Stomach (tissue), 9 donors: ENCODE results near the gene STYXL1. TPM values are rescaled to one million over a fixed set of nuclear protein-coding genes. Genes with fewer than 3 reads are reported as not detected.

Experiments
- DNase-seq, 2 donors: peaks; one replicate each; pipeline versions ENCODE4 v3.0.0 to v3.0.0-alpha.2; 2013 to 2019
- H3K27ac ChIP-seq, 5 donors: fragments of 200-600 bp in 4 of 5; sonication (generic) in 4 of 5; one replicate each; pipeline ENCODE4 v1.5.1; 2013 to 2019; ENCODE audit warnings: mild to moderate bottlenecking in 1 of 5, moderate library complexity in 1 of 5
- H3K27me3 ChIP-seq, 3 donors: fragments of 200-600 bp; sonication (generic); one replicate each; pipeline ENCODE4 v1.5.1; 2017 to 2019; ENCODE audit warnings: mixed run types in 1 of 3
- H3K36me3 ChIP-seq, 4 donors: fragments of 200-600 bp; sonication (generic); 1 replicate in 3 of 4; 2 replicates in 1 of 4; pipeline ENCODE4 v1.5.1; 2016 to 2019
- H3K4me1 ChIP-seq, 4 donors: fragments of 200-600 bp; sonication (generic); one replicate each; pipeline ENCODE4 v1.5.1; 2016 to 2019
- H3K4me3 ChIP-seq, 4 donors: fragments of 200-600 bp; sonication (generic) in 3 of 4; one replicate each; pipeline ENCODE4 v1.5.1; 2016 to 2019; ENCODE audit warnings: mild to moderate bottlenecking in 1 of 4
- H3K9me3 ChIP-seq, 4 donors: fragments of 200-600 bp; sonication (generic); one replicate each; pipeline ENCODE4 v1.5.1; 2016 to 2019
- EP300 ChIP-seq: sonication (generic); formaldehyde crosslinking; IDR thresholded peaks from one replicate; pipeline ENCODE4 v1.6.1; 2017; ENCODE audit warnings: antibody characterized with exemption
- POLR2A ChIP-seq, 4 donors: fragments of 450-650 bp; IDR thresholded peaks; one replicate each; pipeline ENCODE4 v1.6.1; 2016; ENCODE audit warnings: antibody characterized with exemption in 4 of 4, control low read depth in 2 of 4, mild to moderate bottlenecking in 1 of 4, moderate library complexity in 1 of 4
- POLR2AphosphoS5 ChIP-seq, 3 donors: sonication (generic); formaldehyde crosslinking; IDR thresholded peaks; one replicate each; pipeline ENCODE4 v1.6.1; 2016; ENCODE audit warnings: antibody characterized with exemption in 3 of 3
- WGBS, 5 donors: extraction: QIAGEN DNeasy Blood & Tissue Kit in 3 of 5; methylation state at CpG; one replicate each; pipeline versions ENCODE4 v1.1.5 to v1.1.7; 2013 to 2018; 5-methylcytosine and 5-hydroxymethylcytosine counted together
- intact Hi-C: fragments of 100-400 bp; cut with DNase I; formaldehyde crosslinking; loops from one replicate; pipeline ENCODE4 v1.15.1; 2023; ENCODE audit warnings: low total_unique reads
- polyA plus RNA-seq, 3 donors: library from polyadenylated mRNA; stranded (reverse); fragments of 200-250 nt; gene quantifications; one replicate each; pipeline ENCODE4 v1.2.3, GENCODE V29; 2013
- total RNA-seq, 5 donors: library from RNA; depleted of rRNA; stranded (reverse); fragments of >200 nt; gene quantifications; one replicate each; pipeline versions ENCODE4 v1.1.0 to v1.2.3, GENCODE V29; 2014 to 2016
- TF ChIP-seq, protein P1 (sequence below), 7 experiments: fragments of 450-650 bp in 4 of 7; fragments of 200-600 bp in 3 of 7; sonication (generic) in 3 of 7; IDR thresholded peaks; one replicate each; pipeline ENCODE4 v1.5.1; 2016 to 2019; ENCODE audit warnings: antibody characterized with exemption in 7 of 7, control low read depth in 2 of 7, mild to moderate bottlenecking in 1 of 7
- donor health status: healthy with polysubstance abuse.
- donor health status: Bipolar disorder and iron deficiency.
- donor health status: healthy.

The STYXL1 gene
- total and polyA plus RNA-seq, 8 donors, result 12.3 to 58.1 (median 33.4) TPM

DNA sequence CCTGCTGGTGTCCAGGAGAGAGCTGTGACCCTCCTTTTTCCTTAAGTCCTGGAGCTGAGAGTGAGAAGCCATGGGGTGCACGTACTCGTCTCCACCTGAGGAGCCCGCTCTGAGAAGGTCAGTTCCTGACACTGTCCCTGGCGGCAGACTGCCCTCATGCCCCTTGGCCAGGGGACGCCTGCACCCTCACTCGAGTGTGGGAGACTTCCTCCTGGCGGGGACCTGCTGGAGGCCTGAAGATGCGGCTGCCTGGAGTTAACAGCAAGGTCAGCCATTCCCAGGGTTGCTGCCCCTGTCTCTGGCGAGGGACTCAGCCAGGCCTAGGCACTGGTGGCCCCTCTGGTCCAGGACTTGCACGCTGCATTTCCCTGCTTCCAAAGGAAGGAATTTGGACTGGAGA is 79.8 kb downstream of the STYXL1 start:
- no peaks in the 10 kb centered on the region for H3K27me3 ChIP-seq
- TF ChIP-seq EP300 (no peak), POLR2A (IDR thresholded peaks at IDR 0.05) (no peak), POLR2AphosphoS5 (IDR thresholded peaks at IDR 0.05) (no peak)
- TF ChIP-seq, protein P1, sequence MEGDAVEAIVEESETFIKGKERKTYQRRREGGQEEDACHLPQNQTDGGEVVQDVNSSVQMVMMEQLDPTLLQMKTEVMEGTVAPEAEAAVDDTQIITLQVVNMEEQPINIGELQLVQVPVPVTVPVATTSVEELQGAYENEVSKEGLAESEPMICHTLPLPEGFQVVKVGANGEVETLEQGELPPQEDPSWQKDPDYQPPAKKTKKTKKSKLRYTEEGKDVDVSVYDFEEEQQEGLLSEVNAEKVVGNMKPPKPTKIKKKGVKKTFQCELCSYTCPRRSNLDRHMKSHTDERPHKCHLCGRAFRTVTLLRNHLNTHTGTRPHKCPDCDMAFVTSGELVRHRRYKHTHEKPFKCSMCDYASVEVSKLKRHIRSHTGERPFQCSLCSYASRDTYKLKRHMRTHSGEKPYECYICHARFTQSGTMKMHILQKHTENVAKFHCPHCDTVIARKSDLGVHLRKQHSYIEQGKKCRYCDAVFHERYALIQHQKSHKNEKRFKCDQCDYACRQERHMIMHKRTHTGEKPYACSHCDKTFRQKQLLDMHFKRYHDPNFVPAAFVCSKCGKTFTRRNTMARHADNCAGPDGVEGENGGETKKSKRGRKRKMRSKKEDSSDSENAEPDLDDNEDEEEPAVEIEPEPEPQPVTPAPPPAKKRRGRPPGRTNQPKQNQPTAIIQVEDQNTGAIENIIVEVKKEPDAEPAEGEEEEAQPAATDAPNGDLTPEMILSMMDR (IDR thresholded peaks at IDR 0.05), result no peak
- no peaks in the 10 kb centered on the region for H3K9me3 ChIP-seq
- H3K4me1 ChIP-seq, result peaks cover 36 to 75% (median 58%) of the 10 kb centered on the region in 4 donors
- peak overlapping the region; percentile 9 to 91 (median 86) for H3K27ac ChIP-seq
- no peak for DNase-seq
- 78 to 88% (median 82%) methylated on average over 8 to 10 of the region's 10 CpGs; no CpG with 5 or more reads in 1 of the 5 donors for WGBS, 5 donors
- H3K36me3 ChIP-seq, result peaks cover 4 to 43% (median 26%) of the 10 kb centered on the region in 4 donors
- H3K4me3 ChIP-seq, result no peak overlapping the region
- intact Hi-C loops, result loop anchor here (10.0 kb wide), 1 partner anchor 63 kb away; no protein-coding TSS in a partner anchor

DNA sequence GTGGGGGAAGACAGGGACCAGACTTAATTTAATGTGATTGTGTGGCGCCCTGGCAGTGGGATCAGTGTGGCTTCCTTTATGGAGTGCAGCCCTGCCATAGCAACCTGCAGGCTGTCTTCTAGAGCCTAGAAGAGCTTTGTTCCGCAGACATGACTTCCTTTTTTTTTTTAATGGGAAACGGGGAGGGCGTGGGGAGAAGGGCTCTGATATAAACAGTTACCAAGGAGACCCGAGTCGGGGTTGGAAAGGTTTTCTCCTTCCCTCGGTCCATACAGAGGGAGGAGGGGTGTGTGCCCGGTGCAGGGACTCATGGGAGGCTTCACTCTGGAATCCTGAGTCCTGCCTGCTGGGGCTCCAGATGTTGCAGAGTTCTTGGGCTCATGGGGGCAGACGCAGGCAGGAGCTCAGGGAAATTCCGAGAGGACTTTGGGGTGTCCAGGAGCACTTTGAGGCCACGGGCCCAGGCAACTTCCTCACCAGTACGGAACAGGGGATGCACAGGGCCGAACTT is 80.3 kb downstream of the STYXL1 start:
- H3K4me1 ChIP-seq, result peaks cover 36 to 76% (median 59%) of the 10 kb centered on the region in 4 donors
- WGBS, 5 donors, result 22 to 56% (median 47%) methylated on average over 8 to 13 of the region's 13 CpGs
- peak in 1 of 2 donors; percentile 87 for DNase-seq
- peak overlapping the region; percentile 9 to 91 (median 86) for H3K27ac ChIP-seq
- peaks cover 4 to 39% (median 22%) of the 10 kb centered on the region in 4 donors for H3K36me3 ChIP-seq
- no peaks in the 10 kb centered on the region for H3K9me3 ChIP-seq
- no peaks in the 10 kb centered on the region for H3K27me3 ChIP-seq
- TF ChIP-seq EP300, result no peak
- TF ChIP-seq POLR2A (IDR thresholded peaks at IDR 0.05), result no peak
- TF ChIP-seq, protein P1 (IDR thresholded peaks at IDR 0.05), result no peak
- TF ChIP-seq POLR2AphosphoS5 (IDR thresholded peaks at IDR 0.05), result peak in 1 of 3 donors; percentile 55
- intact Hi-C loops, result loop anchor here (10.0 kb wide), 1 partner anchor 63 kb away; no protein-coding TSS in a partner anchor
- peak overlapping the region in 1 of 4 donors; percentile 6 for H3K4me3 ChIP-seq

DNA sequence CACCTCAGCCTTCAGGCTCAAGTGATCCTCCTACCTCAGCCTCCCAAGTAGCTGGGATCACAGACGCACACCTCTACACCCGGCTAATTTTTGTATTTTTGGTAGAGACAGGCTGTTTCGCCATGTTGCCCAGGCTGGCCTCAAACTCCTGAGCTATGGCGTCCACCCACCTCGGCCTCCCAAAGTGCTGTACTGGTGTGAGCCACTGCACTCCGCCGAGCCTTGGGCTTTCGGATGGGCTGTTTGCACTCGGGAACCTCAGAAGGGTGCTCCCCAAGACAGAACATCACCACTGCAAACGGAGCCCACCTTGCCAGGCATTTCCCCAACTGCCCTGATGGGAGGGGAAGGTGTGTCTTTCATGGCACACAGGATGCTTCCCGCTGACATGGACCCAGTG is 80.7 kb downstream of the STYXL1 start:
- Histone ChIP-seq H3K27me3 (no peaks in the 10 kb centered on the region), H3K36me3 (peaks cover 4 to 34% (median 17%) of the 10 kb centered on the region in 4 donors), H3K4me3 (peak overlapping the region in 1 of 4 donors; percentile 6), H3K9me3 (no peaks in the 10 kb centered on the region), H3K27ac (peak overlapping the region; percentile 1 to 91 (median 86)), H3K4me1 (peaks cover 31 to 71% (median 60%) of the 10 kb centered on the region in 4 donors)
- TF ChIP-seq POLR2AphosphoS5 (IDR thresholded peaks at IDR 0.05), result no peak
- TF ChIP-seq, protein P1 (IDR thresholded peaks at IDR 0.05), result no peak
- TF ChIP-seq EP300, result no peak
- no peak for TF ChIP-seq POLR2A (IDR thresholded peaks at IDR 0.05)
- DNase-seq, result no peak
- 85 to 93% (median 92%) methylated on average over 11 of the region's 11 CpGs for WGBS, 5 donors
- intact Hi-C loops, result loop anchor here (10.0 kb wide), 1 partner anchor 62 kb away; no protein-coding TSS in a partner anchor

DNA sequence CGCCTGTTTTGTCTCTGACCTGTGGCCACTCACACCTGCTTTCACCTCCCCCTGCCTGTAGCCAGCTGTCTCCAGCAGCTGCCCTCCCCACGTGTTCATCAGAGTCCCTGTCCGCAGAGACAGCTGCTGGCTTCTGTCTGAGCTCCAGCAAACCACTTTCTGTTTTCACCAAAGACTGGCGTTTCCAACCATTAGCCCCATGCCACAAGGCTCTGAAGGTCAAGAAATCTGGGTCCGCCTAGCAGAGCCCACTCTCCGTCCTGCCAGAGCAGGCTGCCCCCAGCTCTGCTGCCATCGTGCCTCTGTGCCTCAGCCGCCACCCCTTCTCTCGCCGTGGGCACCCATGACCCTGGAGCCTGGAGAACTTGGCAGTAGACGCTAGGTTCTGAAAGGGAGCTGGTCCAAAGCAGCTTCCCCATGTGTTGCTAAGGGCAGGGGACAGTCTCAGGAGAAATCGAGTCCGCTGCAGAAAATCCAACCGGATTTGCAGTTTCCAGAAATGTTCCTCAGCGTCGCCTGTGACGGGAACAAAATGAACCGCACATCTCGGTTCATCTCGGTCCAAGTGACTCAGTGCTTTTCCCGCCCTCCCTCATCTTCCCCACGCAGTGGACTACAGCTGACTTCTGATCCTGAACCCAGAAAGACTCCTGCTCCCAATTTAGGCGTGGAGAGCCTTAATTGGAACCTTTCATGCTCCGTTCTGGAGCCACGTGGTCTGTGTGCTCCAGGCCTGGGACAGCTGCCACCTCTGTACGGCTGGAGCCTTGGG is 81.4 kb downstream of the STYXL1 start:
- WGBS, 5 donors, result 43 to 76% (median 65%) methylated on average over 25 to 26 of the region's 26 CpGs
- DNase-seq, result peak in 1 of 2 donors; percentile 67
- Histone ChIP-seq H3K4me1 (peaks cover 26 to 66% (median 54%) of the 10 kb centered on the region in 4 donors), H3K9me3 (no peaks in the 10 kb centered on the region), H3K27ac (peak overlapping the region; percentile 37 to 91 (median 86)), H3K27me3 (no peaks in the 10 kb centered on the region), H3K4me3 (peak overlapping the region in 2 of 4 donors; percentile 18 to 20), H3K36me3 (peaks cover 4 to 32% (median 19%) of the 10 kb centered on the region in 4 donors)
- TF ChIP-seq, protein P1 (IDR thresholded peaks at IDR 0.05), result no peak
- TF ChIP-seq POLR2AphosphoS5 (IDR thresholded peaks at IDR 0.05), result peak; percentile 72 to 89 (median 85)
- no peak for TF ChIP-seq POLR2A (IDR thresholded peaks at IDR 0.05)
- peak; percentile 98 for TF ChIP-seq EP300
- intact Hi-C loops, result loop anchor here (10.0 kb wide), 1 partner anchor 62 kb away; no protein-coding TSS in a partner anchor
